IMR-90 (cell line): ENCODE results near the gene OR2L2. TPM values are rescaled to one million over a fixed set of nuclear protein-coding genes. Genes with fewer than 3 reads are reported as not detected.

Experiments used
- ATAC-seq: fragments of 200-7000 bp; cut with Tn5 transposase; 2 replicates; pipeline ENCODE4 v1.9.1; 2020; ENCODE audit warnings: low read depth, mild to moderate bottlenecking, moderate library complexity
- BruUV-seq: library from RNA; stranded (reverse); fragments of 400-500 nt; replicated peaks from 2 replicates; lab custom pipeline; 2021; lab: Mats Ljungman, UMichigan
- CTCF ChIA-PET: fragments of 300-600 bp; formaldehyde crosslinking; extraction: SDS; loops from one replicate; lab custom pipeline; 2021; ENCODE audit warnings: antibody characterized with exemption; lab: Yijun Ruan, JAX
- POLR2A ChIA-PET: fragments of 300-600 bp; sonication (Branson Sonifier 250); formaldehyde crosslinking; loops from one replicate; lab custom pipeline; 2022; ENCODE audit warnings: antibody characterized with exemption; ENCODE audit not compliant: unreplicated experiment; lab: Charles Lee
- DNase-seq: peaks from one replicate; pipeline ENCODE4 v3.0.0; 2013
- H2AFZ ChIP-seq: replicated peaks from 2 replicates; pipeline ENCODE3; 2013; ENCODE audit warnings: low read length, mild to moderate bottlenecking; ENCODE audit not compliant: poor library complexity
- H2AK5ac ChIP-seq: 2 replicates; pipeline ENCODE4 v1.6.1; 2013; ENCODE audit warnings: low read depth, low read length, inconsistent platforms
- H2AK9ac ChIP-seq: replicated peaks from 2 replicates; pipeline ENCODE3; 2013; ENCODE audit warnings: mild to moderate bottlenecking, low read depth, low read length, moderate library complexity; ENCODE audit not compliant: poor library complexity
- H2BK120ac ChIP-seq: 2 replicates; pipeline ENCODE4 v1.6.1; 2013; ENCODE audit warnings: low read depth, low read length, inconsistent platforms
- H2BK15ac ChIP-seq: 3 replicates; pipeline ENCODE4 v1.6.1; 2013; ENCODE audit warnings: low read depth, low read length, inconsistent platforms
- H2BK20ac ChIP-seq: 2 replicates; pipeline ENCODE4 v1.6.1; 2013; ENCODE audit warnings: low read depth, mild to moderate bottlenecking, inconsistent platforms, low read length, moderate library complexity
- H2BK5ac ChIP-seq: 2 replicates; pipeline ENCODE4 v1.6.1; 2013; ENCODE audit warnings: mild to moderate bottlenecking, low read depth, low read length, inconsistent platforms; ENCODE audit not compliant: poor library complexity, severe bottlenecking
- H3K14ac ChIP-seq: replicated peaks from 2 replicates; pipeline ENCODE4 v1.6.1; 2013; ENCODE audit warnings: low read depth, low read length, inconsistent platforms
- H3K18ac ChIP-seq: 2 replicates; pipeline ENCODE4 v1.6.1; 2013; ENCODE audit warnings: low read depth, low read length, control low read depth
- H3K23ac ChIP-seq: 2 replicates; pipeline ENCODE4 v1.6.1; 2013; ENCODE audit warnings: low read depth, low read length, inconsistent platforms
- H3K27ac ChIP-seq: 2 replicates; pipeline ENCODE4 v1.5.1; 2013; ENCODE audit warnings: mild to moderate bottlenecking, control low read depth, low read length; ENCODE audit not compliant: insufficient read depth
- H3K27me3 ChIP-seq: 2 replicates; pipeline ENCODE4 v1.6.1; 2013; ENCODE audit warnings: low read length; ENCODE audit not compliant: control insufficient read depth, insufficient read depth
- H3K36me3 ChIP-seq: 2 replicates; pipeline ENCODE4 v1.6.1; 2013; ENCODE audit warnings: low read length, mixed read lengths; ENCODE audit not compliant: control insufficient read depth, insufficient read depth
- H3K4ac ChIP-seq: 2 replicates; pipeline ENCODE4 v1.6.1; 2013; ENCODE audit warnings: low read depth, low read length, inconsistent platforms
- H3K4me1 ChIP-seq: 2 replicates; pipeline ENCODE4 v1.6.1; 2013; ENCODE audit warnings: low read length, mixed read lengths; ENCODE audit not compliant: control insufficient read depth, insufficient read depth
- H3K4me2 ChIP-seq: 2 replicates; pipeline ENCODE4 v1.6.1; 2013; ENCODE audit warnings: low read depth, mild to moderate bottlenecking, control low read depth, low read length, moderate library complexity
- H3K4me3 ChIP-seq: 2 replicates; pipeline ENCODE4 v1.5.1; 2013; ENCODE audit warnings: low read depth, mild to moderate bottlenecking, control low read depth, low read length, moderate library complexity; ENCODE audit not compliant: insufficient read depth
- H3K56ac ChIP-seq: 2 replicates; pipeline ENCODE4 v1.6.1; 2013; ENCODE audit warnings: low read length, inconsistent platforms; ENCODE audit not compliant: insufficient read depth; ENCODE audit errors: extremely low read depth
- H3K79me1 ChIP-seq, 2 experiments: 2 replicates each; pipeline ENCODE4 v1.6.1; 2013; ENCODE audit warnings: low read length in 2 of 2, inconsistent platforms in 1 of 2, low read depth in 1 of 2
- H3K9ac ChIP-seq: 2 replicates; pipeline ENCODE4 v1.6.1; 2013; ENCODE audit warnings: low read depth, low read length, control low read depth
- H3K9me1 ChIP-seq: 2 replicates; pipeline ENCODE4 v1.6.1; 2013; ENCODE audit warnings: low read length, inconsistent platforms; ENCODE audit not compliant: insufficient read depth
- H3K9me3 ChIP-seq: 2 replicates; pipeline ENCODE4 v1.6.1; 2013; ENCODE audit warnings: low read length; ENCODE audit not compliant: control insufficient read depth, insufficient read depth
- H4K20me1 ChIP-seq: 2 replicates; pipeline ENCODE4 v1.6.1; 2013; ENCODE audit warnings: low read length, inconsistent platforms; ENCODE audit not compliant: insufficient read depth
- H4K5ac ChIP-seq: 2 replicates; pipeline ENCODE4 v1.6.1; 2013; ENCODE audit warnings: mild to moderate bottlenecking, low read depth, low read length, control low read depth
- H4K8ac ChIP-seq, 2 experiments: 2 replicates each; pipeline ENCODE4 v1.6.1; 2013; ENCODE audit warnings: low read depth in 2 of 2, low read length in 2 of 2, control low read depth in 1 of 2, inconsistent platforms in 1 of 2
- H4K91ac ChIP-seq: 2 replicates; pipeline ENCODE4 v1.6.1; 2013; ENCODE audit warnings: low read depth, low read length, inconsistent platforms; ENCODE audit not compliant: insufficient read depth
- BHLHE40 ChIP-seq: fragments of 150-350 bp; IDR thresholded peaks from 2 replicates; pipeline ENCODE4 v1.6.1; 2016; ENCODE audit warnings: mild to moderate bottlenecking, low read depth, low read length
- ELK1 ChIP-seq: fragments of 150-350 bp; IDR thresholded peaks from 2 replicates; pipeline ENCODE4 v1.6.1; 2016; ENCODE audit warnings: low read depth, mild to moderate bottlenecking, low read length, moderate library complexity, borderline replicate concordance
- FOS ChIP-seq: fragments of 150-350 bp; IDR thresholded peaks from 2 replicates; pipeline ENCODE4 v1.6.1; 2016; ENCODE audit warnings: low read depth, low read length
- MAFK ChIP-seq: IDR thresholded peaks from 2 replicates; pipeline ENCODE4 v1.6.1; 2012; ENCODE audit warnings: low read depth, low read length, improper control_type of control experiment
- MAZ ChIP-seq: IDR thresholded peaks from 2 replicates; pipeline ENCODE4 v1.6.1; 2012; ENCODE audit warnings: low read depth, mild to moderate bottlenecking, low read length, improper control_type of control experiment, moderate library complexity, borderline replicate concordance
- MXI1 ChIP-seq: IDR thresholded peaks from 2 replicates; pipeline ENCODE4 v1.6.1; 2012; ENCODE audit warnings: low read depth, mild to moderate bottlenecking, low read length, moderate library complexity, borderline replicate concordance
- SMC3 ChIP-seq: fragments of 150-350 bp; IDR thresholded peaks from 2 replicates; pipeline ENCODE4 v1.6.1; 2016; ENCODE audit warnings: low read depth, mild to moderate bottlenecking, antibody characterized with exemption, low read length, moderate library complexity
- dilution Hi-C: fragments of 300-500 bp; cut with HindIII; formaldehyde crosslinking; loops from one replicate; pipeline ENCODE4 v1.14.3; 2018; ENCODE audit warnings: low sequenced_read_pairs; ENCODE audit not compliant: unreplicated experiment
- in situ Hi-C: fragments of 300-500 bp; cut with MboI; formaldehyde crosslinking; loops from 3 replicates; pipeline ENCODE4 v1.14.3; 2019; ENCODE audit warnings: low sequenced_read_pairs, inconsistent platforms, mixed read lengths
- intact Hi-C: fragments of 100-400 bp; cut with micrococcal nuclease; formaldehyde crosslinking; loops from 2 replicates; pipeline ENCODE4 v1.10.0; 2022
- polyA plus RNA-seq, 3 experiments: library from polyadenylated mRNA; depleted of rRNA; stranded (reverse); fragments of >200 nt; gene quantifications; 2 replicates each; pipeline ENCODE4 v1.2.3, GENCODE V29; 2012; ENCODE audit warnings: low replicate concordance in 1 of 3
- total RNA-seq: library from RNA; depleted of rRNA; stranded (reverse); fragments of >200 nt; gene quantifications from 2 replicates; pipeline ENCODE4 v1.2.3, GENCODE V29; 2012

Gene OR2L2
- total and polyA plus RNA-seq, 2 of the 4 experiments (the other 2 are of a cell fraction) = not detected

GRCh38 chr1:248054671-248055070 lies 24.8 kb downstream of the OR2L2 start:
- Histone ChIP-seq H4K8ac (no peak overlapping the region), H3K23ac (no peak overlapping the region), H3K36me3 (no peaks in the 10 kb centered on the region), H4K5ac (no peak overlapping the region), H2AK5ac (no peak overlapping the region), H3K14ac (no peak overlapping the region), H2BK120ac (no peak overlapping the region), H3K4ac (no peak overlapping the region), H3K4me2 (no peak overlapping the region), H4K91ac (no peak overlapping the region), H2BK15ac (no peak overlapping the region), H3K9ac (no peak overlapping the region), H3K4me3 (no peak overlapping the region), H3K27me3 (no peaks in the 10 kb centered on the region), H3K18ac (no peak overlapping the region), H3K9me3 (peaks cover 10% of the 10 kb centered on the region; the same call in 1 of the 2 replicates), H3K56ac (no peak overlapping the region), H3K27ac (no peak overlapping the region), H2BK20ac (no peak overlapping the region), H3K9me1 (no peaks in the 10 kb centered on the region), H2AFZ (no peak overlapping the region), H3K4me1 (no peaks in the 10 kb centered on the region), H2BK5ac (no peak overlapping the region), H3K79me1 (no peaks in the 10 kb centered on the region), H2AK9ac (no peak overlapping the region), H4K20me1 (no peaks in the 10 kb centered on the region)
- in situ Hi-C loops = no loop called here
- ChIA-PET POLR2A (no interaction called here), CTCF (no interaction called here)
- DNase-seq (no peak), ATAC-seq (no peak)
- intact Hi-C loops = loop anchor here (5.0 kb wide), 1 partner anchor 377 kb away; the partner anchor contains the start of gene OR13G1
- no peak for TF ChIP-seq ELK1
- TF ChIP-seq BHLHE40 = no peak
- TF ChIP-seq MXI1 = no peak
- no peak for TF ChIP-seq MAZ
- TF ChIP-seq FOS = no peak
- no peak for TF ChIP-seq MAFK
- TF ChIP-seq SMC3 = no peak
- no TSS peak for BruUV-seq
- dilution Hi-C loops = no loop called here
